ENCODE data around the gene TOMM7.

The TOMM7 gene

DNA sequence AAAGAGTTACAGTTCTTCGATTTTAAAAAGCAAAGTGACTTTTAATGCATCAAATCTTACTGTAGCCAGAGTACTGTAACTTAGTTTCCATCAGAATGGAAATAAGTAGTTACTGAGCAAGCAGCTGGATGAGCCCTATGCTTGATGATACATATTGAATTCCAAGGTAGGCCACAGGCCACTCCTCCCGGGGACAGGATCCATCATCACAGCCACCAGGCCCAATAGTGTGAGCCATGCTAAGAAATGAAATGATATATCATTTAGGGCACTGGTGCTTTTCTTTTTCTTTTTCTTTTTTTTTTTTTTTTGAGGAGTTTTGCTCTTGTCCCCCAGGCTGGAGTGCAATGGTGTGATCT is 42.9 kb upstream of the TOMM7 start:
- DNase-seq (ENCODE audit: low read depth), result no peak
- H3K4me3 ChIP-seq (ENCODE audit: low read depth, low read length), result no peak overlapping the region
- TF ChIP-seq, protein P1, sequence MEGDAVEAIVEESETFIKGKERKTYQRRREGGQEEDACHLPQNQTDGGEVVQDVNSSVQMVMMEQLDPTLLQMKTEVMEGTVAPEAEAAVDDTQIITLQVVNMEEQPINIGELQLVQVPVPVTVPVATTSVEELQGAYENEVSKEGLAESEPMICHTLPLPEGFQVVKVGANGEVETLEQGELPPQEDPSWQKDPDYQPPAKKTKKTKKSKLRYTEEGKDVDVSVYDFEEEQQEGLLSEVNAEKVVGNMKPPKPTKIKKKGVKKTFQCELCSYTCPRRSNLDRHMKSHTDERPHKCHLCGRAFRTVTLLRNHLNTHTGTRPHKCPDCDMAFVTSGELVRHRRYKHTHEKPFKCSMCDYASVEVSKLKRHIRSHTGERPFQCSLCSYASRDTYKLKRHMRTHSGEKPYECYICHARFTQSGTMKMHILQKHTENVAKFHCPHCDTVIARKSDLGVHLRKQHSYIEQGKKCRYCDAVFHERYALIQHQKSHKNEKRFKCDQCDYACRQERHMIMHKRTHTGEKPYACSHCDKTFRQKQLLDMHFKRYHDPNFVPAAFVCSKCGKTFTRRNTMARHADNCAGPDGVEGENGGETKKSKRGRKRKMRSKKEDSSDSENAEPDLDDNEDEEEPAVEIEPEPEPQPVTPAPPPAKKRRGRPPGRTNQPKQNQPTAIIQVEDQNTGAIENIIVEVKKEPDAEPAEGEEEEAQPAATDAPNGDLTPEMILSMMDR (IDR thresholded peaks at IDR 0.05; ENCODE audit: low read depth, low read length, missing control alignments), result no peak

- TF ChIP-seq, protein P1 (IDR thresholded peaks at IDR 0.05; ENCODE audit: low read depth, low read length, missing control alignments), result no peak
- no peak overlapping the region for H3K4me3 ChIP-seq (ENCODE audit: low read depth, low read length)
- DNase-seq (ENCODE audit: low read depth), result no peak
These were observed 42.4 kb upstream of the TOMM7 start for GRCh38 chr7:22864855-22865601.

GRCh38 chr7:22864301-22864700 is 41.7 kb upstream of the TOMM7 start:
- TF ChIP-seq, protein P1 (IDR thresholded peaks at IDR 0.05; ENCODE audit: low read depth, low read length, missing control alignments), result no peak
- DNase-seq (ENCODE audit: low read depth), result no peak
- no peak overlapping the region for H3K4me3 ChIP-seq (ENCODE audit: low read depth, low read length)

DNA sequence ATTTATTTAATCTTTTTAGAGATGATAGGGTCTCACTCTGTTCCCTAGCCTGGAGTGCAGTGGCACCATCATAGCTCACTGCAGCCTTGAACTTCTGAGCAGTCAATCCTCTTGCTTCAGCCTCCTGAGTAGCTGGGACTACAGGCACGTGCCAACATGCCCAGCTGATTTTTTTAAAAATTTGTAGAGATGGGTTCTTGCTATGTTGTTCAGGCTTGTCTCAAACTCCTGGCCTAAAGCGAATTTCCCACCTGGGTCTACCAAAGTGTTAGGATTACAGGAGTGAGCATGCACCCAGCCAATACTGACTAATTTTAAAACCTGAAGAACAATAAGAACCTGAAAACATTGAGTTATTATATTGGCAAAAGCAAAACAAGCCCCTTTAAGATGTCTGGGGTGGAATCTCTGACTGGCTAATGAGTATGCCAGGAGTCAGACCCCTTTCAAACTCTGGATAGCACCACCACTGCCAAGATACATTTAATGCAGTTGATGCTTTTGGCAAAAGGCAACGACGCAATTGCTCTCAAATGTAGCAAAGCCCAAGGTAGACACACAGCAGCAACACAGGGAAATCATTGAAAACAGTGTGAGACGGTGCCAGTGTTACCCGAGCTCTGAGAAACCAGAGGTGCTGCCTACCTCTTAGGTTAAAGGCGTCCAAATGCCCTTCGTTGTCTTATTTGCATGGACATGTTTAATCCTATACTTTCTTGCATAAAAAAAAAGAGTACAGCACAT is 40.7 kb upstream of the TOMM7 start:
- no peak overlapping the region for H3K4me3 ChIP-seq (ENCODE audit: low read depth, low read length)
- DNase-seq (ENCODE audit: low read depth), result no peak
- TF ChIP-seq, protein P1 (IDR thresholded peaks at IDR 0.05; ENCODE audit: low read depth, low read length, missing control alignments), result no peak

DNA sequence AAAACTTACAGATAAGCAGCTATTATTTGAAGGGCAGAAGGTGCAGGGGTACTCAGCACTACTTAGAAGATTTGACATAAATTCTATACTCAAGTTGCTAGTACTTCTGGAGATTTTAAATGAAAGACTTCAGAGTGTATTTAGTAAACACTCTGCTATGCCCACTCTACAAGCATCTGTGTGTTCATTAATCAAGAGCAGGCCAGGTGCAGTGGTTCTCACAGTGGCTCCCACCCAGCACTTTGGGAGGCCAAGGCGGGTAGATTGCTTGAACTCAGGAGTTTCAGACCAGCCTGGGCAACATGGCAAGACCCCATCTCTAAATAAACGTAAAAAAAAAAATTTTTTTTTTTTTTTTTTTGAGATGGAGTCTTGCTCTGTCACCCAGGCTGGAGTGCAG is 38.9 kb upstream of the TOMM7 start:
- TF ChIP-seq, protein P1 (IDR thresholded peaks at IDR 0.05; ENCODE audit: low read depth, low read length, missing control alignments), result no peak
- H3K4me3 ChIP-seq (ENCODE audit: low read depth, low read length), result no peak overlapping the region
- no peak for DNase-seq (ENCODE audit: low read depth)

DNA sequence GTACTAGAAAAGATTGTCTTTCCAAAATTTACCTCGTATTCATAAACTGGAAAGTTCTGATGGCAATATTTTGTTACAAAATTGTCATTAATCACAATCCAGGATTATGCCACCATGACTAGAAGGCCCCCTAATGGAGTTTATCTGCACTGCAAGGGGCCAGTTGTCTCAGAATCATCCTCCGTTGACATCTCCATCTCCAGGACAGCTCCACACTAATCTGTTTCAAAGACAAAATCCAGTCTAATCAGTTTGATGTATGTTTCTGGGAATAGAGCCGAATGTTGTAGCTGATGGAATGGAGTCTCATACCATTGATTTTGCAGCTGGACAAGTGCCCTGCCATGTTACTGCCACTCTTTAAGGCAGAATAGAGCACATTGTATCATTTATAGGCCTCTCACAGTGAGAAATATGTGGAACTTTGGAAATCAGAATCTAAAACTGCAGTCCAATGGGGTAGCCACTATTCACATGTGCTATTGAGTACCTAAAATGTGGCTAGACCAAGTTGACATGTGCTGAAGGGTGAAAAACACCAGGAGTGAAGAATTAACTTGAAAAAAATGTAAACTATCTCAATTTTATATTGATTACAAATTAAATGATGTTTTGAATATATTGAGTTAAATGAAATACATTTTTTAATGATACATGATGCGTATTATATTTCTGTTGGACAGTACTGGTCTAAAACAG is 38.3 kb upstream of the TOMM7 start:
- no peak overlapping the region for H3K4me3 ChIP-seq (ENCODE audit: low read depth, low read length)
- TF ChIP-seq, protein P1 (IDR thresholded peaks at IDR 0.05; ENCODE audit: low read depth, low read length, missing control alignments), result peak; percentile 51
- no peak for DNase-seq (ENCODE audit: low read depth)

Measured in GM12864 (cell line).